Suprapubic skin (tissue), 4 donors: Measurements from ENCODE around the gene ENAH.

Experiments
- CTCF ChIP-seq, 2 donors: fragments of 200-600 bp in 1 of 2; fragments of 450-650 bp in 1 of 2; sonication (generic) in 1 of 2; IDR thresholded peaks; one replicate each; pipeline ENCODE4 v1.5.1; 2016 to 2019; ENCODE audit warnings: antibody characterized with exemption in 2 of 2, mild to moderate bottlenecking in 1 of 2, moderate library complexity in 1 of 2
- EP300 ChIP-seq: sonication (generic); formaldehyde crosslinking; IDR thresholded peaks from one replicate; pipeline ENCODE4 v1.6.1; 2017; ENCODE audit warnings: antibody characterized with exemption
- POLR2A ChIP-seq, 2 donors: fragments of 450-650 bp; IDR thresholded peaks; one replicate each; pipeline ENCODE4 v1.6.1; 2017; ENCODE audit warnings: antibody characterized with exemption in 2 of 2, mild to moderate bottlenecking in 2 of 2, moderate library complexity in 2 of 2
- POLR2AphosphoS5 ChIP-seq, 3 donors: sonication (generic); formaldehyde crosslinking; IDR thresholded peaks; one replicate each; pipeline ENCODE4 v1.6.1; 2017; ENCODE audit warnings: antibody characterized with exemption in 3 of 3

- no peak for TF ChIP-seq POLR2A (IDR thresholded peaks at IDR 0.05)
- TF ChIP-seq CTCF (IDR thresholded peaks at IDR 0.05): no peak
- TF ChIP-seq POLR2AphosphoS5 (IDR thresholded peaks at IDR 0.05): no peak
- no peak for TF ChIP-seq EP300
Measured at GRCh38 chr1:225481738-225482137, 171.2 kb downstream of the ENAH start.
